WERI-Rb-1 (cell line): ENCODE measurements around the gene PIEZO1.

Experiments used
- DNase-seq: peaks from one replicate; pipeline ENCODE4 v3.0.0-alpha.2; 2020
- H3K27ac ChIP-seq: fragments of 250-450 bp; sonication (Bioruptor Pico); 2 replicates; pipeline ENCODE4 v1.5.1; 2020; ENCODE audit warnings: mild to moderate bottlenecking, moderate library complexity
- H3K27me3 ChIP-seq: fragments of 250-450 bp; sonication (Bioruptor Pico); 2 replicates; pipeline ENCODE4 v1.5.1; 2021; ENCODE audit warnings: mild to moderate bottlenecking, low read depth, moderate library complexity; ENCODE audit not compliant: insufficient read depth, severe bottlenecking
- H3K36me3 ChIP-seq: fragments of 250-450 bp; sonication (Bioruptor Pico); 2 replicates; pipeline ENCODE4 v1.5.1; 2020; ENCODE audit warnings: mild to moderate bottlenecking, moderate library complexity
- H3K4me3 ChIP-seq: 2 replicates; pipeline ENCODE4 v1.5.1; 2011; ENCODE audit warnings: low read depth, mild to moderate bottlenecking, control low read depth, low read length
- H3K9me3 ChIP-seq: fragments of 250-450 bp; sonication (Bioruptor Pico); 2 replicates; pipeline ENCODE4 v1.5.1; 2021; ENCODE audit warnings: mild to moderate bottlenecking, moderate library complexity; ENCODE audit not compliant: severe bottlenecking
- CTCF ChIP-seq: IDR thresholded peaks from 2 replicates; pipeline ENCODE4 v1.5.1; 2011; ENCODE audit warnings: low read depth, mild to moderate bottlenecking, control low read depth, inconsistent platforms, low read length

PIEZO1 gene

GRCh38 chr16:88727871-88728270 lies 57.1 kb downstream of the PIEZO1 start:
- TF ChIP-seq CTCF: no peak
- DNase-seq: no peak
- H3K36me3 ChIP-seq: no peaks in the 10 kb centered on the region

GRCh38 chr16:88726981-88727380 lies 58.0 kb downstream of the PIEZO1 start:
- no peak overlapping the region for H3K4me3 ChIP-seq
- H3K36me3 ChIP-seq: no peaks in the 10 kb centered on the region
- no peak for TF ChIP-seq CTCF
- no peaks in the 10 kb centered on the region for H3K27me3 ChIP-seq
- no peaks in the 10 kb centered on the region for H3K9me3 ChIP-seq
- no peak for DNase-seq
- no peak overlapping the region for H3K27ac ChIP-seq

More at GRCh38 chr16:88727871-88728270, 57.1 kb downstream of the PIEZO1 start:
- Histone ChIP-seq H3K9me3 (no peaks in the 10 kb centered on the region), H3K27ac (no peak overlapping the region), H3K4me3 (no peak overlapping the region), H3K27me3 (no peaks in the 10 kb centered on the region)

- DNase-seq: no peak
- no peak for TF ChIP-seq CTCF
- Histone ChIP-seq H3K9me3 (no peaks in the 10 kb centered on the region), H3K27ac (no peak overlapping the region), H3K4me3 (no peak overlapping the region), H3K36me3 (no peaks in the 10 kb centered on the region), H3K27me3 (no peaks in the 10 kb centered on the region)
Observed at GRCh38 chr16:88726408-88726749, 58.6 kb downstream of the PIEZO1 start.

GRCh38 chr16:88725609-88726407 lies 59.2 kb downstream of the PIEZO1 start:
- no peaks in the 10 kb centered on the region for H3K27me3 ChIP-seq

GRCh38 chr16:88724855-88725555 lies 60.0 kb downstream of the PIEZO1 start:
- H3K4me3 ChIP-seq: no peak overlapping the region
- no peak for TF ChIP-seq CTCF
- DNase-seq: no peak
- no peaks in the 10 kb centered on the region for H3K27me3 ChIP-seq
- no peak overlapping the region for H3K27ac ChIP-seq
- H3K36me3 ChIP-seq: no peaks in the 10 kb centered on the region
- H3K9me3 ChIP-seq: no peaks in the 10 kb centered on the region

More at GRCh38 chr16:88725609-88726407, 59.2 kb downstream of the PIEZO1 start:
- no peaks in the 10 kb centered on the region for H3K36me3 ChIP-seq
- H3K4me3 ChIP-seq: no peak overlapping the region
- no peak for DNase-seq
- no peaks in the 10 kb centered on the region for H3K9me3 ChIP-seq
- no peak overlapping the region for H3K27ac ChIP-seq
- no peak for TF ChIP-seq CTCF
